H1 (cell line): Measurements from ENCODE around the gene DYRK2. TPM values are rescaled to one million over a fixed set of nuclear protein-coding genes. Genes with fewer than 3 reads are reported as not detected.

ENCODE experiments used
- ASH2L ChIP-seq: fragments of 200-600, 300-600 bp; sonication (generic); IDR thresholded peaks from one replicate; pipeline ENCODE4 v1.7.1; 2017; ENCODE audit warnings: low read length
- CHD1 ChIP-seq: IDR thresholded peaks from 2 replicates; pipeline ENCODE4 v1.6.1; 2012; ENCODE audit warnings: low read depth, low read length, improper control_type of control experiment
- EZH2 ChIP-seq: fragments of 200-600 bp; sonication (generic); IDR thresholded peaks from 2 replicates; pipeline ENCODE4 v1.7.1; 2012; ENCODE audit warnings: low read depth, mild to moderate bottlenecking, moderate library complexity, low read length, inconsistent platforms; ENCODE audit not compliant: severe bottlenecking
- GTF2F1 ChIP-seq: IDR thresholded peaks from 2 replicates; pipeline ENCODE4 v1.6.1; 2012; ENCODE audit warnings: low read depth, low read length, improper control_type of control experiment, borderline replicate concordance
- KDM5A ChIP-seq: fragments of 200-600 bp; IDR thresholded peaks from 2 replicates; pipeline ENCODE4 v1.7.1; 2012; ENCODE audit warnings: mild to moderate bottlenecking, low read length, inconsistent platforms, mixed read lengths
- RAD21 ChIP-seq, 2 experiments: IDR thresholded peaks in 1 of 2; conservative IDR thresholded peaks in 1 of 2; 2 replicates each; pipeline ENCODE4 v1.6.1; 2011; ENCODE audit warnings: low read depth in 2 of 2, low read length in 2 of 2, improper control_type of control experiment in 1 of 2, inconsistent platforms in 1 of 2, mild to moderate bottlenecking in 1 of 2, moderate library complexity in 1 of 2
- polyA plus RNA-seq, 7 experiments: library from polyadenylated mRNA; depleted of rRNA in 3 of 7; stranded (reverse) in 5 of 7; unstranded in 2 of 7; fragments of >200 nt in 5 of 7; fragments of 200-250 nt in 2 of 7; gene quantifications; 1 replicate in 5 of 7; 2 replicates in 1 of 7; 4 replicates in 1 of 7; pipeline versions ENCODE4 v1.2.1 to v1.2.3, GENCODE V29; 2011 to 2013; ENCODE audit warnings: missing spikeins in 2 of 7, mixed read lengths in 2 of 7
- total RNA-seq: library from RNA; stranded (reverse); fragmentation: NEBNext Ultra II Directional; extraction: Animal tissue kit (Norgen Biotek cat#: 25700); gene quantifications from 2 replicates; pipeline ENCODE4 v1.2.1, GENCODE V29; 2021

DYRK2 gene
- total and polyA plus RNA-seq, 2 of the 8 experiments (the other 6 are each of a cell fraction or from before 2014, with no cell fraction given): 11.2 to 31.6 TPM

GRCh38 chr12:67626156-67626555, 22.4 kb upstream of the DYRK2 start (continued):
- TF ChIP-seq CHD1: no peak
- no peak for TF ChIP-seq KDM5A
- TF ChIP-seq GTF2F1: no peak
- no peak for TF ChIP-seq EZH2
- no peak for TF ChIP-seq ASH2L
- TF ChIP-seq RAD21 (IDR thresholded peaks at IDR 0.05 in 1 of 2, conservative IDR thresholded peaks at IDR 0.05 in 1 of 2; ENCODE audit: low read depth in 2 of 2, low read length in 2 of 2): no peak
